ENCODE measurements around the gene ST3GAL4. TPM values are rescaled to one million over a fixed set of nuclear protein-coding genes. Genes with fewer than 3 reads are reported as not detected.
A peak's percentile ranks its signal among the peaks of the same experiment; 100 is the strongest.

The ST3GAL4 gene
- total RNA-seq, 1 donor from 2014 or later = 61.7 TPM

DNA sequence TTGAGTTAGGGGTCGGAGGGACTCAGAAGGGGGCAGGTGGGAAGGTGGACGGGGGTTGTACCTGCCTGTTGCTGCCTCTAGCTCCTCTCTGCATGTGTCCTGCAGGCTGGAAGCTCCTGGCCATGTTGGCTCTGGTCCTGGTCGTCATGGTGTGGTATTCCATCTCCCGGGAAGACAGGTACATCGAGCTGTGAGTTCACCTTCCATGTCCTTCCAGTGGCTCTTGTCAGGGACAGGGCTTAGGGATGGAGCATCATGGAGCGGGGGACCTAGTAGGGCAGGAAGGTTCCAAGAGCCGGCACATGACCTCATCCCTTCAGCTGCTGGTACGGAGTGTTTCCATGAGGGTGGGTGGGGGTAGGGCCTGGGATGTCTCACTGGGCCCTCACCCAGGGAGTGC is 50.9 kb downstream of the ST3GAL4 start:
- Histone ChIP-seq H3K27me3 (ENCODE audit: low read depth) (no peaks in the 10 kb centered on the region), H3K27ac (replicated peaks) (peak overlapping the region; percentile 38), H3K4me3 (no peak overlapping the region), H3K4me1 (peaks cover 65% of the 10 kb centered on the region), H3K9me3 (replicated peaks) (no peaks in the 10 kb centered on the region), H3K36me3 (peaks cover 30% of the 10 kb centered on the region)
- intact Hi-C loops (cut with micrococcal nuclease) = no loop called here
- TF ChIP-seq, protein P1, sequence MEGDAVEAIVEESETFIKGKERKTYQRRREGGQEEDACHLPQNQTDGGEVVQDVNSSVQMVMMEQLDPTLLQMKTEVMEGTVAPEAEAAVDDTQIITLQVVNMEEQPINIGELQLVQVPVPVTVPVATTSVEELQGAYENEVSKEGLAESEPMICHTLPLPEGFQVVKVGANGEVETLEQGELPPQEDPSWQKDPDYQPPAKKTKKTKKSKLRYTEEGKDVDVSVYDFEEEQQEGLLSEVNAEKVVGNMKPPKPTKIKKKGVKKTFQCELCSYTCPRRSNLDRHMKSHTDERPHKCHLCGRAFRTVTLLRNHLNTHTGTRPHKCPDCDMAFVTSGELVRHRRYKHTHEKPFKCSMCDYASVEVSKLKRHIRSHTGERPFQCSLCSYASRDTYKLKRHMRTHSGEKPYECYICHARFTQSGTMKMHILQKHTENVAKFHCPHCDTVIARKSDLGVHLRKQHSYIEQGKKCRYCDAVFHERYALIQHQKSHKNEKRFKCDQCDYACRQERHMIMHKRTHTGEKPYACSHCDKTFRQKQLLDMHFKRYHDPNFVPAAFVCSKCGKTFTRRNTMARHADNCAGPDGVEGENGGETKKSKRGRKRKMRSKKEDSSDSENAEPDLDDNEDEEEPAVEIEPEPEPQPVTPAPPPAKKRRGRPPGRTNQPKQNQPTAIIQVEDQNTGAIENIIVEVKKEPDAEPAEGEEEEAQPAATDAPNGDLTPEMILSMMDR (IDR thresholded peaks at IDR 0.05; ENCODE audit: borderline replicate concordance) = no peak
- no peak for DNase-seq

DNA sequence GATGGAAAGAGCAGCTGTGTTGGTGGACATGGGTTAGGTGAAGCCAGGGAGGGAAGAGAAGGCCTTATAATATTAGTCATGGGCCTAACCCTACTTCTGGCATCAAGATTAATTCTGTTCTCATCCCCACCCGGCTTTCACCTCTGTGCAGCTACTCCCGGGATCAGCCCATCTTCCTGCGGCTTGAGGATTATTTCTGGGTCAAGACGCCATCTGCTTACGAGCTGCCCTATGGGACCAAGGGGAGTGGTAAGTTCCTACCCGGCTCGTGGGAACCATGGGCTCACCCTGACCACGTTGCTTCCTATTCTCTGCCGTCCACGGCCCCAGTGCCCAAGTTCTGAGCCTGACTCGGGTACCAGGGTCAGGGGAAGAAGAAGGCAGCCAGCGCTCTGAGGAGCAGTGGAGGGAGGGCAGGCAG is 51.6 kb downstream of the ST3GAL4 start:
- Histone ChIP-seq H3K4me1 (peaks cover 73% of the 10 kb centered on the region), H3K27ac (replicated peaks) (peak overlapping the region; percentile 38)
- DNase-seq = no peak

DNA sequence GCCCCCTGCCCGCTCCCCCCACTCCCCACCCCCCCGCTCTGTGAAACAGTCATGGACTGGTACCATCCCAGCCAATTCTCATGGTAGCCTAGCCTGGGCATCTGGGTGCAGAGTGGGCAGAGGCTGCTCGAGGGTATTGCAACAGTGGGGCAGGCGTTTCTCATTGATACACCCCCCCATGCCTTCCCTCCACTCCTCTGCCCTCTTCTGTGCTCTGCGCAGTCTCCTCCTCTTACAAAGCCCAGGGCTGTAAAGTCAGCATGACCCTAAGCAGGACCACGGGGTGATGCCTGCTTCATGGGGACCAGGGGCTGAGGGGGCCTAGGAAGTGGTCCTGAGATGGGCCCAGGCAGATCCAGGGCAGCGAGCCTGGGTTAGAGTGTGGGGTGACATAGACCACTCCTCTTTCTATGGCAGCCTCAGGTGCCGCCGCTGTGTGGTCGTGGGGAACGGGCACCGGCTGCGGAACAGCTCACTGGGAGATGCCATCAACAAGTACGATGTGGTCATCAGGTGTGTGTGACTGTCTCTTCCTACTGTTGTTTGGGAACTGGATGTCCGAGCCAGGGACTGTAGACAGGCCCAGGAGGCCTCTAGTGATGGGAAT is 52.3 kb downstream of the ST3GAL4 start:
- Histone ChIP-seq H3K27ac (replicated peaks) (peak overlapping the region; percentile 91), H3K27me3 (ENCODE audit: low read depth) (no peaks in the 10 kb centered on the region), H3K4me3 (no peak overlapping the region), H3K4me1 (peaks cover 75% of the 10 kb centered on the region), H3K9me3 (replicated peaks) (no peaks in the 10 kb centered on the region), H3K36me3 (peaks cover 30% of the 10 kb centered on the region)
- intact Hi-C loops (cut with micrococcal nuclease) = no loop called here
- DNase-seq = no peak
- TF ChIP-seq, protein P1 (IDR thresholded peaks at IDR 0.05; ENCODE audit: borderline replicate concordance) = no peak

More for the DNA sequence above, 51.6 kb downstream of the ST3GAL4 start:
- TF ChIP-seq, protein P1 (IDR thresholded peaks at IDR 0.05; ENCODE audit: borderline replicate concordance) = no peak
- no peaks in the 10 kb centered on the region for H3K27me3 ChIP-seq (ENCODE audit: low read depth)
- peaks cover 30% of the 10 kb centered on the region for H3K36me3 ChIP-seq
- intact Hi-C loops (cut with micrococcal nuclease) = no loop called here
- no peak overlapping the region for H3K4me3 ChIP-seq
- no peaks in the 10 kb centered on the region for H3K9me3 ChIP-seq (replicated peaks)

DNA sequence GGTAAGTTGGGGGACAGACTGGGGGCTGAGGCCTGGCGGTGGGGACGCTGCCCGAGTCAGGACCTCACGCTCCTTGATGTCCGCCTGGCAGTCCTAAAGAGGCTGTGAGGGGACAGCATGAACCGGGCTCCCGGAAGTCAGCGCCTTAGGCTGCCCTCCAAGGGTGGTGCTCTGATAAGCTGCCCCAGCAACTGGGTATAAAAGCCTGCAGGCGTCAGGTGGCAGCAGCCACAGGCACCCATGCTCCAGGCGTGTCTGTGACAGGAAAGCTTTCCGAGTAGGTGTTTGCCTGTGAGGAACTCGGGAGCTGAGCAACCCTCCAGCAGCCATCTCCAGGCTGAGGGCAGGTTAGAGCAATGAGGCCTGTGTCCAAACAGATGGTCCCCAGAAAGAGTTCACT is 53.0 kb downstream of the ST3GAL4 start:
- peaks cover 76% of the 10 kb centered on the region for H3K4me1 ChIP-seq
- TF ChIP-seq, protein P1 (IDR thresholded peaks at IDR 0.05; ENCODE audit: borderline replicate concordance) = no peak
- peak overlapping the region; percentile 91 for H3K27ac ChIP-seq (replicated peaks)
- no peak for DNase-seq
- H3K4me3 ChIP-seq = no peak overlapping the region
- H3K27me3 ChIP-seq (ENCODE audit: low read depth) = no peaks in the 10 kb centered on the region
- intact Hi-C loops (cut with micrococcal nuclease) = no loop called here
- H3K9me3 ChIP-seq (replicated peaks) = no peaks in the 10 kb centered on the region
- H3K36me3 ChIP-seq = peaks cover 36% of the 10 kb centered on the region

DNA sequence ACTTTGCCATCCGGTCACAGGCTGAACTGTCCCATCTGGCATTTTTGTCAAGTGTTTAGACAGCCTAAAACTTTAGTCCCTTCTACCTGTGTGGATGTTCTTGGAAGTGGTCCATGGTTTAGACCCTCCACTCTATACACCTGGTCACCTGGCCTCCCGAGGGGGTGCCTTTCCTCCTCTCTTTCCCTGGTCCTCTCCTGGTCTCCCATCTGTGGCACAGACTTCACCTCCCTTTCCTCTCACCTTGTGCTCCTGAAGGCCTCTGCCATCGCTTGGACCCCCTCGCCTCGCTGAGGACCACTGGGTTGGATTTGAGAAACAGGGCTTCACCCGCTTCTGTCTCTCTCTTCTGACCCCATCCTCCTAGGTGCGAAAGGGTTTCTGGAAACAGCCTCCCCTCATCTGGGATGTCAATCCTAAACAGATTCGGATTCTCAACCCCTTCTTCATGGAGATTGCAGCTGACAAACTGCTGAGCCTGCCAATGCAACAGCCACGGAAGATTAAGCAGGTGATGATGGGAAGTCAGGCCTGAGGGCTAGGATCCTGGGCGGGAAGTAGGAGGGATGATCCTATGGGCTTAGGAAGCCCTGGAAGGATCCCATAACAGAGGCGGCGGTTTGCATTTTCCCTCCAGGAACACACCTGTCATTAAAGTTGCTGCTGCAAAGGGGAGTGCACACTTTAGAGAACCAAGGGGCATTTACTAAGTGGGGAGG is 53.6 kb downstream of the ST3GAL4 start:
- DNase-seq = no peak
- intact Hi-C loops (cut with micrococcal nuclease) = no loop called here
- TF ChIP-seq, protein P1 (IDR thresholded peaks at IDR 0.05; ENCODE audit: borderline replicate concordance) = no peak
- Histone ChIP-seq H3K4me1 (peaks cover 76% of the 10 kb centered on the region), H3K27me3 (ENCODE audit: low read depth) (no peaks in the 10 kb centered on the region), H3K27ac (replicated peaks) (peak overlapping the region; percentile 91), H3K36me3 (peaks cover 42% of the 10 kb centered on the region), H3K4me3 (no peak overlapping the region), H3K9me3 (replicated peaks) (no peaks in the 10 kb centered on the region)

Data from left ventricle myocardium inferior (tissue), 1 donor.